Activated CD4-positive, CD25-positive, alpha-beta regulatory T cell treated with anti-CD3 and anti-CD28 coated beads, Interleukin-2, amount 50 U/mL, for 24 hours (primary cell): ENCODE data around the gene NCDN.
A peak's percentile ranks its signal among the peaks of the same experiment; 100 is the strongest.

Source experiments
- ATAC-seq, 2 donors: fragments of 150-1000 bp; cut with Tn5 transposase; one replicate each; pipeline ENCODE4 v1.10.0; 2021; ENCODE audit warnings: mild to moderate bottlenecking in 1 of 2, moderate library complexity in 1 of 2

Gene NCDN

DNA sequence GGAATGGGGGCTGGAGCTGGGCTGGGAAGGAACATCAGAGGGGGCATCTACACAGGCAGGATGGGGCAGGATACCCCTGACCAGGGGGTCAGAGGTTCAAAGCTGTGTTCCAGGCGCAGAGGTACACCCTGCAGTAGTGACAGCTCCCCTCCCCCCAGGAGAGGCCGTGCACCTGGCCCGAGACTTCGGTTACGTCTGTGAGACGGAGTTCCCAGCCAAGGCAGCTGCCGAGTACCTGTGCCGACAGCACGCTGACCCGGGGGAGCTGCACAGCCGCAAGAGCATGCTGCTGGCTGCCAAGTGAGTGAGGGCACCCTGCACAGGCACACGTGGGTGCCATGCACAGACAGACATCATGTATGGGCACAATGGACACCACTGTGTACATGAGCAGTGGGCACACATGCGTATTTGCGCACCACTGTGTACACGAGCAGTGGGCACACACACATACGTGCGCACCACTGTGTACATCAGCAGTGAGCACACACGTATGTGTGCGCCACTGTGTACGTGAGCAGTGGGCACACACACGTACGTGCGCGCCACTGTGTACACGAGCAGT, 33.0 kb downstream of the NCDN start:
- ATAC-seq, result no peak

DNA sequence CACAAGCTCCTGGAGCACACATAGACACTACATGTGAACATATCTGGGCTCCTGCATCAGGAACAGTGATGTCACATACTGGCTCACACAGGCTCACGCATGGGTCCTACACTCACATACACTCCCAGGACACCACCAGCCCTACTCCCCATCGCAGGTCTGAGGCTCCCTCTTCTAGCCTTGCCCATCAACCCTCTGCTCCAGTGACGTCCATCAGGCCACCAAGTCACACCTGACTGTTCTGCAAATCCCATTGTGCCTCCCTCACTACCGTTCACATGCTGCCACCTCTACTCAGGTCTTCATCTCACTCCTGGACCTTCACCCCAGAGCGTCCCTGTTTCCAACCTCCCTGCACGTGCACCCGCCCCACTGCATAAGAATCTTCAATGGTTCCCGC, 33.6 kb downstream of the NCDN start:
- ATAC-seq, result no peak

DNA sequence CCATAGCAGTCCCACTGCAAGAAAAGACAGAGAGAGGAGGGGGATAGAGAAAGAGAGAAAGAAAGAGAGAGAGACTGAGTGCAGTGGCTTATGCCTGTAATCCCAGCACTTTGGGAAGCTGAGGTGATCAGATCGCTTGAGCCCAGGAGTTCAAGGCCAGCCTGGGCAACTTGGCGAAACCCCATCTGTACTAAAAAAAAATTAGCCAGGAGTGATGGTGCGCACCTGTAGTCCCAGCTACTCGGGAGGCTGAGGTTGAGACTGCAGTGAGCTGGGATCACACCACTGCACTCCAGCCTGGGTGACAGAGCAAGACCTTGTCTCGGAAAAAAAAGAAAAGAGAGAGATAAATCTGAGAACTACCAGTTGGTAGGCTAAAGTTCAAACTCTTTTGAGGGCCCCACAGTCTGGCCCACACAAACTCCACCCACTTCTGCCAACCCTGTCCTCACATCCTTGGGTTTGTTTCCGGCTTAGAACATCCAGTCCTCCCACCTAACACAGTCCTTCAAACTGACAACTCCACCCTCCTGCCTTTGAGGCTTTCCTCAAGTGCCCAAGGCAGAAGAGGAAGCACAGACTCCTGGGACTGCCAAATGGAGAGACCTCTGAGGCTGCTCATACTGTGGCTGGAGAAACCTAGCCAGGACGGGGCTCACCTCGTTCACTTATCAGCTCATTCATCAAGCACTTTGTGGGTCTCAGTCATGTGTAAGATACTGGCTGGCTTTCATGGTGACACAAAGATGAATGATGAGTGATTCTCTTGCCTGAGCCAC, 35.6 kb downstream of the NCDN start:
- peak; percentile 11 to 19 for ATAC-seq

DNA sequence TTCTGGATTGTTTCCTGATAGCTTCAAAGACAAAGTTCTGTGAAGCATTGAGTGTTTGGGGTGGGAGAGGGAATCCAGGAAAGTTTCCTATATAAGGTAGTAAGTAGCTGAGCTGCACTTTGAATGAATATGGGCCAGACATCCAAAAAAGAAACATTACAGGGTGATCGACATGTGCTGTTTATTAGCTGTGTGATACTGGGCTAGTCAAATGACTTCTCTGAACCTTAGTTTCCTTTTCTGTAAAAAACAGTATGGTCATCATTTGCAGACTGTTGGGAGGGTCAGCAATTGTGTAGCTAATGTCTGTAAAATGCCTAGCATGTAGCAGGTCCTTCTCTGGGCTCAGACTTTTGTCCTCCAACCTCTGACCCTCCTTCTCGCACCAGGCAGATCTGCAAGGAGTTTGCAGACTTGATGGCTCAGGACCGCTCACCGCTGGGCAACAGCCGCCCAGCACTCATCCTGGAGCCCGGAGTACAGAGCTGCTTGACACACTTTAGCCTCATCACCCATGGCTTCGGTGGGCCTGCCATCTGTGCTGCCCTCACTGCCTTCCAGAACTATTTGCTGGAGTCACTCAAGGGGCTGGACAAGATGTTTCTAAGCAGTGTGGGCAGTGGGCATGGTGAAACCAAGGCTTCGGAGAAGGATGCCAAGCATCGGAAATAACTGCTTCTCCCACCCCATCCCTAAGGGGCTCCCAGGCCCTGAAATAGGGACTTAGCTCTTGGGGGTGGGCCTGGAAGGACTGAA, 36.6 kb downstream of the NCDN start:
- no peak for ATAC-seq

DNA sequence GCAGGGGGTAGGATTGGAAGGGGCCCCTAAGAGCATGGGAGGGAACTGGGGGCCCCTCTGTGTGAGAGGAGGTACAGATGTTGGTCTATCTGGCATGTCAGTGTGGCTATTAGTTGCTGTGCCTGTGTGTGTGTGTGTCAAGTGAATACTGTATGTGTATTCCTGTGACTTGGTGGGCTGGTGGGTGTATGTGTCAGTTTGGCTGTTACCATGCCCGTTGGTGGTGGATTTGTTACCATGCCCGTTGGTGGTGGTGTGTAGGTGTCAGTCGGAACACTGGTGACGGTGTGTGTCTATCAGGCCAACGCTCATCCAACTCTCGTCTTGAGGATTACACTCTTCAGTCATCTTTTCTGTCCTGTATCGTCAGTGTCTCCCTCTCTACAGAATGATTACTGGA, 38.1 kb downstream of the NCDN start:
- ATAC-seq, result no peak

DNA sequence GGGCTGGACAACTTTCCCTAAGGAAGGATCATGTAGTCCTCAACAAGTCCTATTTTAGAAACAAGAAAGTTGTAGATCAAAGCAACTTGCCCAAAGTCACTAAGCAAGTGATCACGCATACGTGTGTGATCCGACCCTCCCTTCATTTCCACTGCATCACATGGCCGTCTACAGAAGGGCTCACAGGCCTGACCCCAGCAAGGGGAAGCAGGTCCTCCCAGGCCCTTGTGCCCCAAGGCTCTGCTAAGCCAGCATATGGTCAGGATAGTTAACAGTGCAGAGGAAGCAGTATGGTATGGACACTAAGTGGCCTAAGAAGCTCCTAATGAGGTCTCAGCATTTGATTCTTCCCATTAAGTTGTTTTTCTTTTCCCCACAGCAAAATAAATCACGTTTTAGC, 40.3 kb downstream of the NCDN start:
- ATAC-seq, result no peak

DNA sequence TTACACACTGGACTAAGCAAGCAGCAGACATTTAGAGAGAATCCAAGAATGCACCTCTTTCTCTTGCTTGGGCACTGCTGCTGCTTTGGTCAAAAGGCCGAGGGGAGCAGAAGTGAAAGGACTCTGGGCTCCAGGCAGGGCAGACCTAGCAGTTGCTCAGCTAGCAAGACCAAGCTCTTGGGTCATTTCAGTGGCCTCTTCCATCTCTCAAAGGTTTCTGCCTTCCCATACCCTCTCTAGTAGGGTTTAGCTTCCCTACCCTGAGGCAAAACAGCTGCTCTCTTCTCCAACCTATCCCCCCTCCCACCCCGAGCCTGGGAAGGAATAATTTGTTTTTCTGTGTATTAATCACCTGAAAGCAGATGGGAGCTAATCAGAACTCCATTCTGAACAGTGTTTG, 41.3 kb downstream of the NCDN start:
- no peak for ATAC-seq

DNA sequence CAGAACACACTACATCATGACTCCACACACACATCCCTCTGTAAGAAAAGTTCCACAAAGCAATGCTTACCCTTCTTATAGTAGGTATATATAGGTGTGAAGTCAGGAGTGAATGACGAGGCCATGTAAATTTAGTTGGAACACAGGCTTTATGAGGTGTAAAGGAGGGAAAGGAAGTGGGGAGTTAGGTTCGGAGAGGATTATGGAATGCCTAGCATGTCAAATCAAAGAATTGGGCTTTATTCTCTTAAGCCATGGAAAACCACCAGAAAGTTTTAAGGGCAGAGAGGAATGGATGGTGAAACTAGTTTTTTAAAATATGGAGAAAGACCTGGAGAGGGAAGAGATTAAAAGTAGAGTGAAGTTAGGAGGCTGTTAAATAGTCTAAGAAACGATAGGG, 41.8 kb downstream of the NCDN start:
- no peak for ATAC-seq

DNA sequence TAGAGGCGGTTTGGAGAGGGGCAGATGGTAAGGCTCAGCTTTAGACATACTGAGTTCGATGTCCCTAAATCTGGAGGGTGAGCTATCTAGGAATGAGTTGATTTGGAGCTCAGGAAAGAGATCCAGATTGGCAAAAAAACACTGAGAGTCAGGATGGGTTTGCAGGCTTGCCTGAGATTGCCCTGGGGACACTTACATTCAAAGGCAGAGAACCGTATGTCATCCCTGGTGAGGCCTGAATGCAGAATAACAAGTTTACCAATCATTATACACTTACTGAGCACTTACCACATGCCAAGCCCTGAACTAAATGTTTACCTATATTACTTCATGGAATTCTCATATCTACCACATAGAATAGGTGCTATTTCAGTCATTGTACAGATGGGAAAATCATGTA, 43.0 kb downstream of the NCDN start:
- no peak for ATAC-seq

DNA sequence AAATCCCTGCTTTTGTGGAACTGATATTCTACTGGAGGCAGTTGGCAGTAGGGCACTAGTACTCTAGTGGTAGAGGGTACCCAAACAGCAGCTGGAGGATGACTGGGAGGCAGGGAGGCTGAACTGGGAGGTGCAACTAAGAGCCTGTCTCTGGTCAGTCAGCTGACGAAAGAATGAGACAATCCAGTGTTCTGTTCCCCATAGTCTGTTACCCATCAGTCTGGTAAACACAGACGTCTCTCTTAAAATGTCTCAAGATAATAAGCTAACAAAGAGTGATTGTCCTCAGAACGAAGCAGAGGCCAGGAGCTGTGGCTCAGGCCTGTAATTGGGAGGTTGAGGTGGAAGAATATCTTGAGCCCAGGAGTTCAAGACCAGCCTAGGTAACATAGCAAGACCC, 45.9 kb downstream of the NCDN start:
- ATAC-seq, result no peak

DNA sequence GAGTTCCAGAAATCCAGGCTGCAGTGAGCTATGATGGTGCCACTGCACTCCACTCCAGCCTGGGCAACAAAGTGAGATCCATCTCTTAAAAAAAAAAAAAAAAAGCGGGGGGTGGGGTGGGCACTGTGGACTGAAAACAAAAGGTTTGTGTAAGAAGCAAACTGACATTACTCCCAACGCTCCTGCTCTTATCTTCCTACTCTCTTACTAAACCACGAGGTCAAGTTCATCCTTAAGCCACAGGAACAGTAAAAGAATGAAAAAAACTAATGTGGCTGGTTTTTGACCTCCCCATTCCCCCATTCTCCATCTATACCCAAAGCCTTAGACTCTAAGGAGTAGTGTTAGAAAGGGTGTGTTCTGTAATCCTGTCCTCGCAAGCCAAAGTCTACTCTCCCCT, 46.3 kb downstream of the NCDN start:
- ATAC-seq, result no peak

DNA sequence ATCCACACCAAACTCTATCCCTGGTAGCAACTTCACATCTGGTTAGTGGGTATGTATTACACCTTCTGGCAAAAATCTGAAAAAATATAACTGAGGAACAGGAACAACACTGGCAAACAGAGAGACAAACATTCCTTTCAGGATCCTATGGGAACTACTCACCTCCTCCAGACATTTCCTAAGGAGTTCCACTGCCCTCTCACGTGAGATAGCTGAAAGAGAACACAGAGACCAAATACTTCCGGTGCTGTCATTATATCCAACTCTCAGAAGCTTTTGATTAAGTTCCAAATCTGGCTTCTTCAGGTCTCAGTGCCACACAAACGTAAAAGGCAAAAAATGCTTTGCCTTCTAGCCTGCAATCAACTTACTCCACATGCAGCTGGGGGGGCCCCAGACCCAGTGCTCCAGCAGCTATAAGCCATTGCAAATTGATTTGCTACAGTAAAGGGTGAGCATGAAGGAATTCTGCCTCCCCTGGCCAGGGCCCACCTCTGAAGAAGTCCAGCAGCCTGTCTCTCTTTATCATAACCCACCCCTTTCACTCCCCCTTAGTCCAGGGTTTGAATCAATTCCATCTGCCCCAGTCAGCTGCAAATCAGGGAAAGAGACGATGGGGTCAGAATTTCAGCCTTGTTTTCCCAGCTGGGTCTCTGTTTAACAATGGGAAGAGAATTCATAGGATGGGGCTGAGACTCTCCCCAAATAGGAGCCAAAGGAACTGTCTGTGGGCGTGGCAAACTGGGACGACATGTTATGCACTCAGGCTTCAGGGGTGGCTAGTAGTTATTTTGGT, 47.7 kb downstream of the NCDN start:
- no peak for ATAC-seq

DNA sequence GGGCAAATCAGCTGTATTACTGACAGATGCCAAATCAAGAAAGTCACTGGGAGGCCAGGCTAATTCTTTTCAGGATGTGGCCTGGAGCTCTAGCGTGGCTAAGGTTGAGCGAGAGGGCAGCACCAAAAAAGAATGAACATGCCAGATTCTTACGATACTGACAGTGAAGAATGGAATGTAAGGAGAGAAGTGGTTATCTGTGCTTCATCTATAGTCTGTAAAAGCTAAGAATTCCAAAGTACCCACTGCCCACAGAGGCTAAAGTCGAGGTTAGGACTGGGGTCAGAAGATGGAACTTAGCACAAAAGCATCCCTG, 48.2 kb downstream of the NCDN start:
- no peak for ATAC-seq

DNA sequence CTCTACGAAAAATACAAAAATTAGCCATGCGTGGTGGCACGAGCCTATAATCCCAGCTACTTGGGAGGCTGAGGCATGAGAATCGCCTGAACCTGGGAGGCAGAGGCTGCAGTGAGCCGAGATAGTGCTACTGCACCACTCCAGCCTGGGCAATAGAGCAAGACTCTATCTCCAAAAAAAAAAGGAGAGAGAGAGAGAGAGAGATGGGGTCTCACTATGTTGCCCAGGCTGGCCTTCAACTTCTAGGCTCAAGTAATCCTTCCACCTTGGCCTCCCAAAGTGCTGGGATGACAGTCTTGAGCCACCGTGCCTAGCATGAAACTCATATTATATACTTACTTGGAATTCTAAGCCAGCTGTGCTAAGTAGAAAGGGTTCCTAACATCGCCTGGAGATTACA, 54.1 kb downstream of the NCDN start:
- ATAC-seq, result no peak

DNA sequence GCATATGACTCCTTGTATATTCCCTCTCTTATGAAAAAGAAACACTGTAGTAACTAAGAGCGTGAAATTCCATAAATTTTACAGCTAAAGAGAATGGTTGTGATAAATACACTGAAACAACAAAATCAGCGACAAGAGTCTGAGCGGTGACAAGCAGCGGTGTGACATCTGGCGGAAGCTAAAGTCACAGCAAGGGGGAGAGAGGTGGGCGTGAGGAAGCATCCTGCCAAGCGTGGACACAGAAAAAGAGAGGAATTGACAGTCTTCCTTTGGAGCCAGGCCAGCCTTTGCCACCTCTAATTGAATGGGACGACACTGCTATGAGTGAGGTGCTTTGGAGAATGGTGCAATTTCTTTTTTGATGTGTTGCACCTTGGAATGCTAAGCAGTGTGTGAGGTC, 57.8 kb downstream of the NCDN start:
- ATAC-seq, result no peak
